Stimulated activated CD4-positive, alpha-beta T cell treated with anti-CD3 and anti-CD28 coated beads, Interleukin-1b, Interleukin-23, amount 100 ng/mL, for 48 hours (primary cell): ENCODE results near the gene SUN2.

ENCODE experiments used
- DNase-seq: peaks from one replicate; pipeline ENCODE4 v3.0.0-alpha.2; 2020

Gene SUN2

DNA sequence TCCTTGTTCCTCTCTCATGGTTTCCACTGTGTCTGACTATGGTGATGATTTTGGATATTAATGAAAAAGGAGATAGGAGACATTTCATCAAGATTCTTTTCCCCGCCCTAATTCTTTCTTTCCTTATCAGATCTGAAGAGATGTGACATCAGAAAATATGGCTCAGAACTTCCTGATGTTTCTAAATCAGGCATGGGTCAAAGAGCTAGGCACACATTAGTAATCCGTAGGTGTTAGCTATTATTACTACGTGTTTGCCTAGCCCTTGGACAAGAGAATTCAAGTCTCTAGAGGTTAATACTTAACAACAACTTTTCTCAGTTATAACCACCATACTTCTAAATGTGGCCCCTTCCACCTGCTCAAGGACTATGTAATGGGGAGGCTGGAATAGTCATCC is 60.9 kb downstream of the SUN2 start:
- DNase-seq = no peak

DNA sequence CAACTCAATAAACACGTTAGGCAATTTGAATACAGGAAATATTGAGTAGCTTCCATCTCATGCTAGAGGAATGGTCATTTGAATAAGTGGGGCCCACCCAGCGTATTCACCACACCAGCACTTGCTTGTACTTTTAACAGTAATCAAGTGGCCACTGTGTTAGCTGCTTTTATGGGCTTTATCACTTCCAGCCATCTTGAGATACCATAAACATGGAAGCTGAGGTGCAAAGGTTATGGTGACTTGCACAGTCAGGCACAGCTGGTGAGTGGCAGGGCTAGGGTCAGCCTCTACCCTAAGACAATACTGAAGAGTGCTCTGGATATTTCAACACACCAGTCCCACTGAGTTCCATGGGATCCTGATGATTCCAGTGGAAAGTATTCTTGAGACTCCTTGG is 61.7 kb downstream of the SUN2 start:
- DNase-seq = no peak

DNA sequence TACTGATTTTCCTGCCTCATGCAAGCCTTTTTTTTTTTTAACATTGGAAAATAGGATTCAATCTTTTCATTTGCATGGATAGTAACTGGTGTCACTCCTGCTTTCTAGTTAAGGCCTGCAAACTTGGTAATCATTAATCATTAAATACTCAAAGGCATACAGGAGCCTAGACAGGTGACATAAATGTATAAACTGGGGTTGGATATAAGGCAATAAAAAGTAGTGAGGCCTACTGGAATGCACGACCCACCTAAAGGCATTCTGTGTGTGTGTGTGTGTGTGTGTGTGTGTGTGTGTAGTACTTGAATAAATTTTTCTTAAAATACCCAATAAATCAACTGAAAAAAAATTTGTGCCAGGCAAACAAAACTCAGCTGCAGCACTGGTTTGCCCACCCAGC is 66.1 kb downstream of the SUN2 start:
- no peak for DNase-seq

DNA sequence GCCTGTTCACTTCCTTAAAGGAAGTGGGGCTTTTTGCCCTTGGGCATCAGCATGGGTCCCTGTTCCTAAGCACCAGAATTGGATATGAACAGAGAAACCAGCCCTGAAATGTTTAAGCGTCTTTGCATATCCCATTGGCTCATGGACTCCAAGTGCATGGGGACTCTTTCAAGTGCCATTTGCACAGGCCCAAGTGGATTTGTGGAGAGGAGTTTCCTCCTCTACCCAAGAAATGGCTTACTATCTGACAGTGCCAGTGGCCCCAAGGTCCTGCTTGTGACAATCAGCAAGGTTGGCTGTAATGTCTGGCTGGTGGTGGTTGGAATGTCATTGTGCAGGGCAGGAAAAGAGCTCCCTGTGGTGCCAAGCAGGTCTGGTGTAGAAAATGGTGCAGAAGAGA is 70.0 kb downstream of the SUN2 start:
- no peak for DNase-seq

DNA sequence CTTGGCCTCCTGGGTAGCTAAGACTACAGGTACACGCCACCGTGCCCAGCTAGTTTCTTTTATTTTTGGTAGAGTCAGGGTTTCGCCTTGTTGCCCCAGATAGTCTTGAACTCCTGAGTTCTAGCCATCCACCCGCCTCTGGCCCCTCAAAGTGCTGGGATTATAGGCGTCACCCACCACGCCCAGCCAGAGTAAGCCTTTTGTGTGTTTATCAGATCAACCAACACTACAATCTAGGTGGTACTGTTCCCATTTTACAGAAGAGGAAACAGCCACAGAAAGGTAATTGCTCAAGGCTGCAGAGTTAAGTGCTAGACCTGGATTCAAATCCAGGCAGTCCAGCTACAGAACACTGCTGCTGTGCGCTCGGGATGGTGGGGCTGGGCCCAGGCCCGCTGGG is 70.9 kb downstream of the SUN2 start:
- DNase-seq = no peak
